B cell (primary cell): Measurements from ENCODE around the gene NGEF. TPM values are rescaled to one million over a fixed set of nuclear protein-coding genes. Genes with fewer than 3 reads are reported as not detected.

Experiments
- ATAC-seq: fragments of 200-7000 bp; cut with Tn5 transposase; one replicate; pipeline ENCODE4 v1.10.0; 2021; ENCODE audit warnings: low read depth, mild to moderate bottlenecking, moderate number of reproducible peaks, moderate library complexity
- CTCF ChIA-PET: fragments of 350-600 bp; sonication (Branson Sonifier 250); formaldehyde crosslinking; loops from one replicate; lab custom pipeline; 2021; ENCODE audit warnings: antibody characterized with exemption, inconsistent platforms; lab: Charles Lee
- POLR2A ChIA-PET: fragments of 350-600 bp; sonication (Branson Sonifier 250); formaldehyde crosslinking; loops from one replicate; lab custom pipeline; 2021; ENCODE audit warnings: antibody characterized with exemption; lab: Charles Lee
- DNase-seq: peaks from one replicate; pipeline ENCODE4 v3.0.0; 2013
- H2AFZ ChIP-seq: 2 replicates; pipeline ENCODE4 v1.6.1; 2012; ENCODE audit warnings: mild to moderate bottlenecking, low read depth, low read length; ENCODE audit not compliant: insufficient read depth, poor library complexity, severe bottlenecking
- H3K27ac ChIP-seq, 2 donors: 1 replicate in 1 of 2; 2 replicates in 1 of 2; pipeline ENCODE4 v1.5.1; 2012 to 2013; ENCODE audit warnings: low read length in 2 of 2, mild to moderate bottlenecking in 2 of 2, moderate library complexity in 1 of 2
- H3K27me3 ChIP-seq, 4 experiments: fragments of 200-600 bp in 1 of 4; sonication (generic) in 1 of 4; replicated peaks in 1 of 4; 1 replicate in 2 of 4; 2 replicates in 2 of 4; pipeline versions ENCODE4 v1.6.1 to v1.7.0; 2013 to 2016; ENCODE audit warnings: low read length in 3 of 4, mild to moderate bottlenecking in 2 of 4, mixed read lengths in 1 of 4, moderate library complexity in 1 of 4; ENCODE audit not compliant: insufficient read depth in 4 of 4, control insufficient read depth in 3 of 4; ENCODE audit errors: control extremely low read depth in 1 of 4
- H3K36me3 ChIP-seq, 2 experiments: replicated peaks in 1 of 2; 1 replicate in 1 of 2; 2 replicates in 1 of 2; pipeline versions ENCODE4 v1.6.1 to v1.7.1; 2013; ENCODE audit warnings: low read length in 1 of 2; ENCODE audit not compliant: insufficient read depth in 2 of 2, control insufficient read depth in 1 of 2; ENCODE audit errors: control extremely low read depth in 1 of 2, extremely low read depth in 1 of 2
- H3K4me1 ChIP-seq, 2 donors: fragments of 200-600 bp in 1 of 2; sonication (generic) in 1 of 2; 1 replicate in 1 of 2; 2 replicates in 1 of 2; pipeline versions ENCODE4 v1.5.1 to v1.6.1; 2013 to 2017; ENCODE audit warnings: low read length in 2 of 2; ENCODE audit not compliant: control insufficient read depth in 2 of 2, insufficient read depth in 2 of 2
- H3K4me2 ChIP-seq: replicated peaks from 2 replicates; pipeline ENCODE3; 2012; ENCODE audit warnings: mild to moderate bottlenecking, low read depth, low read length; ENCODE audit not compliant: poor library complexity, severe bottlenecking
- H3K4me3 ChIP-seq, 5 experiments: fragments of 200-600 bp in 1 of 5; sonication (generic) in 1 of 5; 1 replicate in 3 of 5; 2 replicates in 2 of 5; pipeline versions ENCODE4 v1.5.1 to v1.7.0; 2011 to 2016; ENCODE audit warnings: low read length in 4 of 5, mild to moderate bottlenecking in 4 of 5, low read depth in 2 of 5, control low read depth in 1 of 5, moderate library complexity in 1 of 5; ENCODE audit not compliant: insufficient read depth in 1 of 5; ENCODE audit errors: control extremely low read depth in 1 of 5, extremely low read depth in 1 of 5
- H3K79me2 ChIP-seq: fragments of 200-600 bp; sonication (generic); one replicate; pipeline ENCODE4 v1.6.0; 2016; ENCODE audit warnings: low read length; ENCODE audit not compliant: control insufficient read depth, insufficient read depth
- H3K9ac ChIP-seq: fragments of 200-600 bp; sonication (generic); 2 replicates; pipeline ENCODE4 v1.6.1; 2017; ENCODE audit warnings: mild to moderate bottlenecking, low read length, moderate library complexity
- H3K9me3 ChIP-seq, 3 donors: one replicate each; pipeline versions ENCODE4 v1.6.1 to v1.7.1; 2013; ENCODE audit warnings: low read length in 2 of 3; ENCODE audit not compliant: control insufficient read depth in 2 of 3, insufficient read depth in 1 of 3; ENCODE audit errors: control extremely low read depth in 1 of 3
- H4K20me1 ChIP-seq: 2 replicates; pipeline ENCODE4 v1.6.0; 2012; ENCODE audit warnings: mild to moderate bottlenecking, low read length; ENCODE audit not compliant: insufficient read depth, control insufficient read depth, poor library complexity, severe bottlenecking
- H3K27ac Mint-ChIP-seq: one replicate; pipeline ENCODE4 v1.8.0; 2021; ENCODE audit warnings: mixed read lengths
- H3K27me3 Mint-ChIP-seq: one replicate; pipeline ENCODE4 v1.8.0; 2021; ENCODE audit warnings: mixed read lengths
- H3K4me1 Mint-ChIP-seq: one replicate; pipeline ENCODE4 v1.8.0; 2021; ENCODE audit warnings: mixed read lengths
- H3K4me3 Mint-ChIP-seq: one replicate; pipeline ENCODE4 v1.8.0; 2021; ENCODE audit warnings: mixed read lengths
- H3K9me3 Mint-ChIP-seq: one replicate; pipeline ENCODE4 v1.8.0; 2022; ENCODE audit warnings: mixed read lengths; ENCODE audit not compliant: insufficient read depth
- EZH2 ChIP-seq: IDR thresholded peaks from 2 replicates; pipeline ENCODE4 v1.6.1; 2012; ENCODE audit warnings: borderline replicate concordance, low read depth, mild to moderate bottlenecking, moderate library complexity, low read length; ENCODE audit not compliant: insufficient read depth, poor library complexity, severe bottlenecking
- WGBS: methylation state at CpG from one replicate; pipeline ENCODE4 v1.1.5; 2013; ENCODE audit warnings: missing lambda C conversion rate; ENCODE audit not compliant: insufficient coverage; 5-methylcytosine and 5-hydroxymethylcytosine counted together
- intact Hi-C: fragments of 100-400 bp; cut with micrococcal nuclease; formaldehyde crosslinking; loops from one replicate; pipeline ENCODE4 v1.10.0; 2022
- polyA plus RNA-seq: library from polyadenylated mRNA; depleted of rRNA; stranded (reverse); fragments of >200 nt; gene quantifications from 2 replicates; pipeline ENCODE4 v1.2.3, GENCODE V29; 2012
- total RNA-seq, 2 donors: library from RNA; stranded (reverse); fragments of 120-200 nt in 1 of 2; gene quantifications; 1 replicate in 1 of 2; 2 replicates in 1 of 2; pipeline versions ENCODE4 v1.2.3 to v1.2.4, GENCODE V29; 2013 to 2022
- TF ChIP-seq, protein P1 (sequence below): fragments of 200-600 bp; IDR thresholded peaks from one replicate; pipeline ENCODE4 v1.8.0; 2022; ENCODE audit warnings: antibody characterized with exemption, mild to moderate bottlenecking

NGEF gene
- total and polyA plus RNA-seq, 2 donors (not counting 1 experiment from before 2014, with no cell fraction given), result not detected

DNA sequence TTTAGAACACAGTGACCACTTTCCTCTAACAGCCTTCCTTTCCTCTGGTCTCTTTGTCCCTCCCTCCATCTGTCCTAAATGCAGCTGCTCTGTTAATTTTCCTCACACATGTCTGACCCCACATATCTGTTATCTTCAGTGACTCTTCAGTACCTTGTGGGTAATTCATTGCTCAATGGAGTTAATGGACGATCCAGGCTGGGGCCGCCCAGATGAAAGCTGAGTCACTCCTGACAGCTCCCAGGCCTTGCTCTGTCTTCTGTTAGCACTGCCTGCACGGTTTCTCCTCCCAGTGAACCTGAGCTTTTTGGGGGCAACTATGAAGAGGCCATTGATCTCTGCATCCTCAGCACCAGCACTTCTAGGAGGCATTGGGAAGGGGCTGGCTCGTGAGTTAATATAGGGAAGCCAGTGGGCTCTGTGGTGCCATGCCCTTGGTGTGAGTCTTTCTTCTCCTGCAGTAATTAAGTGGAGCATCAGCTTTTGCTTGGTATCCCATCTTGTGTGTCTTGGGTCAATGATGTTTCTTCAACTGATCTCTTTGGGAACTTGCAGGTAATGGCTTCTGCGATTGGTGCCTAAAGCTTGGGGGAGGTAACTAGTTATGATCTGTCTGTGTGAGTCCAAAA lies 75.7 kb downstream of the NGEF start:
- Histone ChIP-seq H3K79me2 (no peaks in the 10 kb centered on the region), H3K27me3 (peaks cover 0 to 3% (median 0%) of the 10 kb centered on the region in 4 experiments), H3K36me3 (no peaks in the 10 kb centered on the region), H3K9ac (no peak overlapping the region), H3K27ac (no peak overlapping the region), H3K4me2 (no peak overlapping the region), H3K9me3 (peaks cover 0 to 3% (median 0%) of the 10 kb centered on the region in 3 donors), H3K4me3 (no peak overlapping the region), H4K20me1 (no peaks in the 10 kb centered on the region), H2AFZ (no peak overlapping the region), H3K4me1 (no peaks in the 10 kb centered on the region)
- Mint-ChIP-seq H3K27ac (no peak overlapping the region), H3K9me3 (no peaks in the 10 kb centered on the region), H3K4me1 (no peaks in the 10 kb centered on the region), H3K4me3 (no peak overlapping the region), H3K27me3 (peaks cover 15% of the 10 kb centered on the region)
- POLR2A ChIA-PET, result no interaction called here
- TF ChIP-seq EZH2, result no peak
- TF ChIP-seq, protein P1, sequence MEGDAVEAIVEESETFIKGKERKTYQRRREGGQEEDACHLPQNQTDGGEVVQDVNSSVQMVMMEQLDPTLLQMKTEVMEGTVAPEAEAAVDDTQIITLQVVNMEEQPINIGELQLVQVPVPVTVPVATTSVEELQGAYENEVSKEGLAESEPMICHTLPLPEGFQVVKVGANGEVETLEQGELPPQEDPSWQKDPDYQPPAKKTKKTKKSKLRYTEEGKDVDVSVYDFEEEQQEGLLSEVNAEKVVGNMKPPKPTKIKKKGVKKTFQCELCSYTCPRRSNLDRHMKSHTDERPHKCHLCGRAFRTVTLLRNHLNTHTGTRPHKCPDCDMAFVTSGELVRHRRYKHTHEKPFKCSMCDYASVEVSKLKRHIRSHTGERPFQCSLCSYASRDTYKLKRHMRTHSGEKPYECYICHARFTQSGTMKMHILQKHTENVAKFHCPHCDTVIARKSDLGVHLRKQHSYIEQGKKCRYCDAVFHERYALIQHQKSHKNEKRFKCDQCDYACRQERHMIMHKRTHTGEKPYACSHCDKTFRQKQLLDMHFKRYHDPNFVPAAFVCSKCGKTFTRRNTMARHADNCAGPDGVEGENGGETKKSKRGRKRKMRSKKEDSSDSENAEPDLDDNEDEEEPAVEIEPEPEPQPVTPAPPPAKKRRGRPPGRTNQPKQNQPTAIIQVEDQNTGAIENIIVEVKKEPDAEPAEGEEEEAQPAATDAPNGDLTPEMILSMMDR, result no peak
- WGBS, result 88% methylated on average over 2 of the region's 5 CpGs
- CTCF ChIA-PET, result no interaction called here
- DNase-seq, result no peak
- no peak for ATAC-seq
- intact Hi-C loops, result no loop called here

DNA sequence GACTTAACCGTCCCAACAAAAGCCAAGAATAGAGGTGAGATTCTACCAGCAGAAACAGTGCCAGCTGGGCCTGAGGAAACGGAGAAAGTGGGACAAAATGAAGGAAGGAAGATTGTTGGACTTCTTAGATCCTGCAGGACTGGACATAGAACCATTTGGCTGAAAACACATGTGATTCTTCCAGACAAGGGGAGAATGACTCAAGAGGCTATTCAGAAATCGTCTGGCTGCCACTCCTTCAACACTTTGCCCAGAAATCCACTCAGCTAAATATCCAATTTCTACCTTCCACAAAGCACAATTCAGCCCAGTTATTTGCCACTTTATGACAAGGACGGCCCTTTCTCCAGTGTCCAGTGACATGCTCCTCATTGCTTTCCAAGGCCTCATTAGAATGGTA lies 81.4 kb downstream of the NGEF start:
- Mint-ChIP-seq H3K4me3 (no peak overlapping the region), H3K9me3 (no peaks in the 10 kb centered on the region), H3K27ac (no peak overlapping the region), H3K27me3 (peaks cover 41% of the 10 kb centered on the region), H3K4me1 (peaks cover 11% of the 10 kb centered on the region)
- WGBS, result 96% methylated on average over 3 of the region's 4 CpGs
- no peak for TF ChIP-seq EZH2
- TF ChIP-seq, protein P1, result no peak
- H3K4me1 ChIP-seq, result peaks cover 14 to 18% of the 10 kb centered on the region in 2 donors
- CTCF ChIA-PET, result interaction anchor here (1.0 kb wide), 1 partner anchor 212 kb away, joined by 3 read pairs; no protein-coding TSS in a partner anchor
- POLR2A ChIA-PET, result no interaction called here
- no peak overlapping the region for H3K27ac ChIP-seq
- H3K4me2 ChIP-seq, result no peak overlapping the region
- peaks cover 0 to 4% (median 1%) of the 10 kb centered on the region in 3 donors for H3K9me3 ChIP-seq
- no peaks in the 10 kb centered on the region for H4K20me1 ChIP-seq
- intact Hi-C loops, result no loop called here
- H3K4me3 ChIP-seq, result no peak overlapping the region
- H3K79me2 ChIP-seq, result no peaks in the 10 kb centered on the region
- no peaks in the 10 kb centered on the region for H3K36me3 ChIP-seq
- ATAC-seq (no peak), DNase-seq (no peak)
- no peak overlapping the region for H2AFZ ChIP-seq
- peaks cover 0 to 25% (median 13%) of the 10 kb centered on the region in 4 experiments for H3K27me3 ChIP-seq
- no peak overlapping the region for H3K9ac ChIP-seq
